ENCODE data around the gene MEF2A. TPM values are rescaled to one million over a fixed set of nuclear protein-coding genes. Genes with fewer than 3 reads are reported as not detected.

MEF2A gene
- total and polyA plus RNA-seq, 8 donors: 9.2 to 24.4 (median 15.9) TPM

DNA sequence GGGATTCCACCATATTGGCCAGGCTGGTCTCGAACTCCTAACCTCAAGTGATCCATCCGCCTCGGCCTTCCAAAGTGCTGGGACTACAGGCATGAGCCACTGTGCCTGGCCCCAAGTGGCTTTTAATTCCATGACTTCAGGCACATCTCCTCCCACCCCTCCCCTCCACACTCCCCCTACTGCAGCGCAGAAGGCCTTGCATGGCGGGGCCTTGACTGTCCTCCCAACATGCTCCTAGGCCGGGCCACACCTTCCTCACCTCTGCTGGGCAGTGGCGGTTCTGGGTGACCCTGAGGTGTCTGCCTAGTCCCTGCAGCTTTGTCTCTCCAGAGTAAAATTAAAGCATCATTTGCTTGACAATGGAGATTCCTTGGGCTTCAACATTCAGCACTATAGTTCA, 160.5 kb downstream of the MEF2A start:
- H3K27ac ChIP-seq: no peak overlapping the region
- TF ChIP-seq CTCF (IDR thresholded peaks at IDR 0.05): no peak
- 84 to 94% methylated on average over 7 of the region's 7 CpGs for WGBS, 2 donors
- no peak overlapping the region for H3K4me3 ChIP-seq
- H3K27me3 ChIP-seq: no peaks in the 10 kb centered on the region
- H3K9me3 ChIP-seq: no peaks in the 10 kb centered on the region
- no peaks in the 10 kb centered on the region for H3K36me3 ChIP-seq
- intact Hi-C loops (cut with DNase I): no loop called here
- ATAC-seq (no peak), DNase-seq (no peak), FAIRE-seq (no peak)
- H3K4me1 ChIP-seq: peaks cover 0 to 3% (median 0%) of the 10 kb centered on the region in 3 donors

DNA sequence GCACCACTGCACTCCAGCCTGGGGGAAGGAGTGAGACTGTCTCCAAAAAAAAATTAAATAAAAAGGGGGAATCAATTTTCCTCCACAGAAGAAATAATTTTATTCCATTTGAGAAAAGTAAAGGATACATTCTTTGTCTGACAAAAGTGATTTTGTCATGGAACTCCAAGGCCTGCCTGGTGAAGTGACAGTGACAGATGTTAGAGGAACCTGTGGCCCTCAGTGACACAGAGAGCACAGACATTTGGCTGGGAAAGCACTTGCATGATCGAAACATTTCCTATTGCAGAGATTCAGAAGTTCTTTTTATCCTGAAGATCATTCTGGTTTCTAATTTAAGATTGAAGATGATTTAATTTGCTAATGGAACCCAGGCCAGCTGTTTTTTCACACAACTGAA, 161.5 kb downstream of the MEF2A start:
- no peaks in the 10 kb centered on the region for H3K36me3 ChIP-seq
- H3K9me3 ChIP-seq: no peaks in the 10 kb centered on the region
- intact Hi-C loops (cut with DNase I): no loop called here
- FAIRE-seq: no peak
- no peak overlapping the region for H3K27ac ChIP-seq
- no peak for TF ChIP-seq CTCF (IDR thresholded peaks at IDR 0.05)
- no peak for DNase-seq
- 72 to 82% methylated on average over 1 of the region's 1 CpG for WGBS, 2 donors
- ATAC-seq: no peak
- no peaks in the 10 kb centered on the region for H3K27me3 ChIP-seq
- H3K4me3 ChIP-seq: no peak overlapping the region
- no peaks in the 10 kb centered on the region for H3K4me1 ChIP-seq

GRCh38 chr15:99727733-99728132, 161.9 kb downstream of the MEF2A start:
- intact Hi-C loops (cut with DNase I): no loop called here
- Histone ChIP-seq H3K9me3 (no peaks in the 10 kb centered on the region), H3K4me1 (no peaks in the 10 kb centered on the region), H3K27me3 (no peaks in the 10 kb centered on the region), H3K4me3 (no peak overlapping the region), H3K36me3 (no peaks in the 10 kb centered on the region), H3K27ac (no peak overlapping the region)
- no peak for TF ChIP-seq CTCF (IDR thresholded peaks at IDR 0.05)
- DNase-seq (no peak), ATAC-seq (no peak), FAIRE-seq (no peak)
- 80 to 83% methylated on average over 7 of the region's 7 CpGs for WGBS, 2 donors

DNA sequence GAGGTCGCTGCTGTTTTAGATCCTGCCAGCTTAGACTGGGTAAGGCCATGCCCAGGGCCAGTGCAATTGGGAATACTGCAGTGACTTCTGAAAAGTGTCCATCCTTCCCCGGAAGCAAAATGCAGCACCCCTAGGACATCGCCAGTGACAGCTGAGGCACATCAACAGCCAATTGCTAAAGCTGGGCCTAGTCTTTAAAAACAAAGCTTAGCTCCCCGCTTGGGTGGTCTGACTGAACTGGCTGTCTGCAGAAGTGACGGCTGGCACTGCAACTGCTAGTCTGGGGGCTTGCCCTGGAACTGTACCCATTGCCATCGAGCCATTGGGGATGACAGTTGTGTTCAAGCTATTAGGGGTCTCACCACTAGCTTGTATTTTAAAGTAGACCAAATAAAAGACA, 163.1 kb downstream of the MEF2A start:
- intact Hi-C loops (cut with DNase I): no loop called here
- ATAC-seq: no peak
- Histone ChIP-seq H3K4me1 (no peaks in the 10 kb centered on the region), H3K27ac (no peak overlapping the region), H3K27me3 (no peaks in the 10 kb centered on the region), H3K9me3 (no peaks in the 10 kb centered on the region), H3K4me3 (no peak overlapping the region), H3K36me3 (no peaks in the 10 kb centered on the region)
- 93 to 95% methylated on average over 6 of the region's 6 CpGs for WGBS, 2 donors
- DNase-seq: no peak
- no peak for FAIRE-seq
- no peak for TF ChIP-seq CTCF (IDR thresholded peaks at IDR 0.05)

DNA sequence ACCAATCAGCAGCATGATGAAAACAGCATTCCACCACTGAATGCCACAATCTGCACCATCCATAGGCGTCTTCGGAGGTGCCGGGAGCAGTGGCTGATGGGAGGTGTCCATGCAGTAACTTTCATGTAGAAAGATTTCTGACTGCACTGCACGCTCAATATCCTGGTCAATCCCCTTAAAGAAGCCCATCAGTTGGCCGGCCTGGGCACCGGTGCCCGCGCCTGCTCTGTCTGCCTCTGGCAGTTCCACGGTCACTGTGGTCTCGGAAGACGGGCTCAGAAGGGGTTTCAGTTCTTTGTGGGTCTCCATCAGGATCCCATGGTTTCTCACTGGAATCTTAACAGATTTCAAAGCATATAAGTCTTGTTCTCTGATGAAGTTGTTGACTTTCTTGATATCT, 163.5 kb downstream of the MEF2A start:
- ATAC-seq (no peak), DNase-seq (no peak), FAIRE-seq (no peak)
- 92 to 96% methylated on average over 11 of the region's 11 CpGs for WGBS, 2 donors
- TF ChIP-seq CTCF (IDR thresholded peaks at IDR 0.05): no peak
- no peaks in the 10 kb centered on the region for H3K9me3 ChIP-seq
- intact Hi-C loops (cut with DNase I): no loop called here
- H3K4me1 ChIP-seq: no peaks in the 10 kb centered on the region
- no peak overlapping the region for H3K27ac ChIP-seq
- no peaks in the 10 kb centered on the region for H3K36me3 ChIP-seq
- no peak overlapping the region for H3K4me3 ChIP-seq
- no peaks in the 10 kb centered on the region for H3K27me3 ChIP-seq
